ENCODE data around the gene AFF3. TPM values are rescaled to one million over a fixed set of nuclear protein-coding genes. Genes with fewer than 3 reads are reported as not detected.

AFF3 gene
- total and polyA plus RNA-seq, 2 of the 8 experiments (the other 6 are each of a cell fraction or from before 2014, with no cell fraction given), result 0.27 to 3.0 TPM

DNA sequence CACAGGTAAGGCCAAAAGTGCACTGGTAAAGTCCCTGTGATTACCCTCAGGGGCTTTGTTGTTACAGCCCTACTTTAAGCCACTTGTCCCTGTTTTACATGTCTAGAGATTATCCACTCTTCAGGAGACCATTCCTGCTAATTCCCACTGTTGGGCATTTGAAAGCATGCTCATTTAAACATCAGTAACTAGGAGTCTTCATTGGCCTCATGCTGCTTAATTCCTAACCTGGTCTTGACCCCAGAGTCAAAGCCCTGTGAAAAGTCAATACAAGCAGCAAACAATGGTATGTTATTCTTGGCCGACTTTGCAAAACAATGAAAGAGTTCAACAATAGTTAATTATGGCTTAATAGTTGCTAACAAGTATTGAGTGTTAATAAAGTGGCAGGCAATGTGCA, 23.2 kb downstream of the AFF3 start (continued):
- TF ChIP-seq, protein P1, sequence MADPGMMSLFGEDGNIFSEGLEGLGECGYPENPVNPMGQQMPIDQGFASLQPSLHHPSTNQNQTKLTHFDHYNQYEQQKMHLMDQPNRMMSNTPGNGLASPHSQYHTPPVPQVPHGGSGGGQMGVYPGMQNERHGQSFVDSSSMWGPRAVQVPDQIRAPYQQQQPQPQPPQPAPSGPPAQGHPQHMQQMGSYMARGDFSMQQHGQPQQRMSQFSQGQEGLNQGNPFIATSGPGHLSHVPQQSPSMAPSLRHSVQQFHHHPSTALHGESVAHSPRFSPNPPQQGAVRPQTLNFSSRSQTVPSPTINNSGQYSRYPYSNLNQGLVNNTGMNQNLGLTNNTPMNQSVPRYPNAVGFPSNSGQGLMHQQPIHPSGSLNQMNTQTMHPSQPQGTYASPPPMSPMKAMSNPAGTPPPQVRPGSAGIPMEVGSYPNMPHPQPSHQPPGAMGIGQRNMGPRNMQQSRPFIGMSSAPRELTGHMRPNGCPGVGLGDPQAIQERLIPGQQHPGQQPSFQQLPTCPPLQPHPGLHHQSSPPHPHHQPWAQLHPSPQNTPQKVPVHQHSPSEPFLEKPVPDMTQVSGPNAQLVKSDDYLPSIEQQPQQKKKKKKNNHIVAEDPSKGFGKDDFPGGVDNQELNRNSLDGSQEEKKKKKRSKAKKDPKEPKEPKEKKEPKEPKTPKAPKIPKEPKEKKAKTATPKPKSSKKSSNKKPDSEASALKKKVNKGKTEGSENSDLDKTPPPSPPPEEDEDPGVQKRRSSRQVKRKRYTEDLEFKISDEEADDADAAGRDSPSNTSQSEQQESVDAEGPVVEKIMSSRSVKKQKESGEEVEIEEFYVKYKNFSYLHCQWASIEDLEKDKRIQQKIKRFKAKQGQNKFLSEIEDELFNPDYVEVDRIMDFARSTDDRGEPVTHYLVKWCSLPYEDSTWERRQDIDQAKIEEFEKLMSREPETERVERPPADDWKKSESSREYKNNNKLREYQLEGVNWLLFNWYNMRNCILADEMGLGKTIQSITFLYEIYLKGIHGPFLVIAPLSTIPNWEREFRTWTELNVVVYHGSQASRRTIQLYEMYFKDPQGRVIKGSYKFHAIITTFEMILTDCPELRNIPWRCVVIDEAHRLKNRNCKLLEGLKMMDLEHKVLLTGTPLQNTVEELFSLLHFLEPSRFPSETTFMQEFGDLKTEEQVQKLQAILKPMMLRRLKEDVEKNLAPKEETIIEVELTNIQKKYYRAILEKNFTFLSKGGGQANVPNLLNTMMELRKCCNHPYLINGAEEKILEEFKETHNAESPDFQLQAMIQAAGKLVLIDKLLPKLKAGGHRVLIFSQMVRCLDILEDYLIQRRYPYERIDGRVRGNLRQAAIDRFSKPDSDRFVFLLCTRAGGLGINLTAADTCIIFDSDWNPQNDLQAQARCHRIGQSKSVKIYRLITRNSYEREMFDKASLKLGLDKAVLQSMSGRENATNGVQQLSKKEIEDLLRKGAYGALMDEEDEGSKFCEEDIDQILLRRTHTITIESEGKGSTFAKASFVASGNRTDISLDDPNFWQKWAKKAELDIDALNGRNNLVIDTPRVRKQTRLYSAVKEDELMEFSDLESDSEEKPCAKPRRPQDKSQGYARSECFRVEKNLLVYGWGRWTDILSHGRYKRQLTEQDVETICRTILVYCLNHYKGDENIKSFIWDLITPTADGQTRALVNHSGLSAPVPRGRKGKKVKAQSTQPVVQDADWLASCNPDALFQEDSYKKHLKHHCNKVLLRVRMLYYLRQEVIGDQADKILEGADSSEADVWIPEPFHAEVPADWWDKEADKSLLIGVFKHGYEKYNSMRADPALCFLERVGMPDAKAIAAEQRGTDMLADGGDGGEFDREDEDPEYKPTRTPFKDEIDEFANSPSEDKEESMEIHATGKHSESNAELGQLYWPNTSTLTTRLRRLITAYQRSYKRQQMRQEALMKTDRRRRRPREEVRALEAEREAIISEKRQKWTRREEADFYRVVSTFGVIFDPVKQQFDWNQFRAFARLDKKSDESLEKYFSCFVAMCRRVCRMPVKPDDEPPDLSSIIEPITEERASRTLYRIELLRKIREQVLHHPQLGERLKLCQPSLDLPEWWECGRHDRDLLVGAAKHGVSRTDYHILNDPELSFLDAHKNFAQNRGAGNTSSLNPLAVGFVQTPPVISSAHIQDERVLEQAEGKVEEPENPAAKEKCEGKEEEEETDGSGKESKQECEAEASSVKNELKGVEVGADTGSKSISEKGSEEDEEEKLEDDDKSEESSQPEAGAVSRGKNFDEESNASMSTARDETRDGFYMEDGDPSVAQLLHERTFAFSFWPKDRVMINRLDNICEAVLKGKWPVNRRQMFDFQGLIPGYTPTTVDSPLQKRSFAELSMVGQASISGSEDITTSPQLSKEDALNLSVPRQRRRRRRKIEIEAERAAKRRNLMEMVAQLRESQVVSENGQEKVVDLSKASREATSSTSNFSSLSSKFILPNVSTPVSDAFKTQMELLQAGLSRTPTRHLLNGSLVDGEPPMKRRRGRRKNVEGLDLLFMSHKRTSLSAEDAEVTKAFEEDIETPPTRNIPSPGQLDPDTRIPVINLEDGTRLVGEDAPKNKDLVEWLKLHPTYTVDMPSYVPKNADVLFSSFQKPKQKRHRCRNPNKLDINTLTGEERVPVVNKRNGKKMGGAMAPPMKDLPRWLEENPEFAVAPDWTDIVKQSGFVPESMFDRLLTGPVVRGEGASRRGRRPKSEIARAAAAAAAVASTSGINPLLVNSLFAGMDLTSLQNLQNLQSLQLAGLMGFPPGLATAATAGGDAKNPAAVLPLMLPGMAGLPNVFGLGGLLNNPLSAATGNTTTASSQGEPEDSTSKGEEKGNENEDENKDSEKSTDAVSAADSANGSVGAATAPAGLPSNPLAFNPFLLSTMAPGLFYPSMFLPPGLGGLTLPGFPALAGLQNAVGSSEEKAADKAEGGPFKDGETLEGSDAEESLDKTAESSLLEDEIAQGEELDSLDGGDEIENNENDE (IDR thresholded peaks at IDR 0.05; ENCODE audit: insufficient replicate concordance, low read length), result peak; percentile 39
- TF ChIP-seq EZH2 (IDR thresholded peaks at IDR 0.05; ENCODE audit: low read depth, low read length, severe bottlenecking) (peak; percentile 21), TCF12 (IDR thresholded peaks at IDR 0.05; ENCODE audit: low read depth, low read length) (0 out of 2 replicates have a peak, but pooled peaks have one; percentile 54), TEAD4 (IDR thresholded peaks at IDR 0.05; ENCODE audit: low read depth, low read length) (peak; percentile 33; the same call in 1 of the 2 replicates), YY1 (IDR thresholded peaks at IDR 0.05; ENCODE audit: low read depth, low read length) (no peak), NANOG (IDR thresholded peaks at IDR 0.05; ENCODE audit: insufficient read depth, low read depth, low read length, poor library complexity, severe bottlenecking) (peak; percentile 92), HDAC2 (IDR thresholded peaks at IDR 0.05; ENCODE audit: borderline replicate concordance in 1 of 2, low read depth in 2 of 2, low read length in 2 of 2) (peak in 1 of 2 experiments; percentile 32; a peak in 1 of 4 replicates)
- TF ChIP-seq, protein P2, sequence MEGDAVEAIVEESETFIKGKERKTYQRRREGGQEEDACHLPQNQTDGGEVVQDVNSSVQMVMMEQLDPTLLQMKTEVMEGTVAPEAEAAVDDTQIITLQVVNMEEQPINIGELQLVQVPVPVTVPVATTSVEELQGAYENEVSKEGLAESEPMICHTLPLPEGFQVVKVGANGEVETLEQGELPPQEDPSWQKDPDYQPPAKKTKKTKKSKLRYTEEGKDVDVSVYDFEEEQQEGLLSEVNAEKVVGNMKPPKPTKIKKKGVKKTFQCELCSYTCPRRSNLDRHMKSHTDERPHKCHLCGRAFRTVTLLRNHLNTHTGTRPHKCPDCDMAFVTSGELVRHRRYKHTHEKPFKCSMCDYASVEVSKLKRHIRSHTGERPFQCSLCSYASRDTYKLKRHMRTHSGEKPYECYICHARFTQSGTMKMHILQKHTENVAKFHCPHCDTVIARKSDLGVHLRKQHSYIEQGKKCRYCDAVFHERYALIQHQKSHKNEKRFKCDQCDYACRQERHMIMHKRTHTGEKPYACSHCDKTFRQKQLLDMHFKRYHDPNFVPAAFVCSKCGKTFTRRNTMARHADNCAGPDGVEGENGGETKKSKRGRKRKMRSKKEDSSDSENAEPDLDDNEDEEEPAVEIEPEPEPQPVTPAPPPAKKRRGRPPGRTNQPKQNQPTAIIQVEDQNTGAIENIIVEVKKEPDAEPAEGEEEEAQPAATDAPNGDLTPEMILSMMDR (IDR thresholded peaks at IDR 0.05; ENCODE audit: control extremely low read depth in 1 of 3, insufficient read depth in 1 of 3, low read depth in 1 of 3, low read length in 3 of 3), result no peak
